DOHH2 (cell line): ENCODE measurements around the gene POLRMT.

ENCODE experiments used
- CTCF ChIP-seq: fragments of 200-600 bp; sonication (generic); IDR thresholded peaks from one replicate; pipeline ENCODE4 v1.5.1; 2014; ENCODE audit warnings: antibody characterized with exemption, mild to moderate bottlenecking, low read depth, low read length; ENCODE audit not compliant: poor library complexity, severe bottlenecking
- EZH2phosphoT487 ChIP-seq: fragments of 200-600 bp; sonication (generic); IDR thresholded peaks from 2 replicates; pipeline ENCODE4 v1.6.1; 2017; ENCODE audit warnings: borderline replicate concordance, mild to moderate bottlenecking, antibody characterized with exemption, low read length, moderate library complexity, mixed read lengths

GRCh38 chr19:629961-630714 lies 3.2 kb downstream of the POLRMT start:
- TF ChIP-seq CTCF (no peak), EZH2phosphoT487 (no peak)
